K562 (cell line): ENCODE measurements around the gene LCN12. TPM values are rescaled to one million over a fixed set of nuclear protein-coding genes. Genes with fewer than 3 reads are reported as not detected.

Experiments
- ATAC-seq: fragments of 200-7000 bp; cut with Tn5 transposase; 3 replicates; pipeline ENCODE4 v1.9.1; 2020; ENCODE audit warnings: moderate library complexity
- BruUV-seq: library from RNA; stranded (reverse); fragments of 400-500 nt; replicated peaks from 2 replicates; lab custom pipeline; 2021; lab: Mats Ljungman, UMichigan
- CTCF ChIA-PET: fragments of 300-600 bp; formaldehyde crosslinking; extraction: SDS; loops from one replicate; lab custom pipeline; 2021; ENCODE audit warnings: low intra/inter-chr PET ratio; lab: Yijun Ruan, JAX
- POLR2A ChIA-PET: fragments of 300-600, 350-650 bp; sonication (Branson Sonifier 250); formaldehyde crosslinking; extraction: SDS; loops from one replicate; lab custom pipeline; 2021; ENCODE audit warnings: antibody characterized with exemption, inconsistent platforms; lab: Yijun Ruan, JAX
- DNase-seq, 4 experiments: peaks; one replicate each; pipeline versions ENCODE4 v3.0.0 to v3.0.0-alpha.2; 2011 to 2018; ENCODE audit warnings: low spot score in 3 of 4, mixed read lengths in 3 of 4; ENCODE audit errors: extremely low read depth in 1 of 4
- FAIRE-seq: peaks from 2 replicates; lab custom pipeline; 2011; peaks lifted over from hg19 to GRCh38; lab: Jason Lieb, UNC
- H2AFZ ChIP-seq: 2 replicates; pipeline ENCODE4 v1.6.0; 2011; ENCODE audit warnings: low read depth, low read length, control low read depth, inconsistent platforms
- H3K27ac ChIP-seq: fragments of 200-600 bp; 3 replicates; pipeline ENCODE4 v1.8.0; 2011; ENCODE audit warnings: low read depth, mild to moderate bottlenecking, control low read depth, inconsistent platforms, low read length, moderate library complexity, mixed read lengths; ENCODE audit errors: extremely low read depth
- H3K27me3 ChIP-seq, 2 experiments: fragments of 300-600 bp in 1 of 2; 2 replicates in 1 of 2; 3 replicates in 1 of 2; pipeline versions ENCODE4 v1.6.0 to v1.8.0; 2011; ENCODE audit warnings: inconsistent platforms in 2 of 2, low read length in 2 of 2, mild to moderate bottlenecking in 1 of 2, mixed read lengths in 1 of 2, moderate library complexity in 1 of 2; ENCODE audit not compliant: control insufficient read depth in 2 of 2, insufficient read depth in 2 of 2
- H3K36me3 ChIP-seq: fragments of 300-600 bp; 3 replicates; pipeline ENCODE4 v1.8.0; 2011; ENCODE audit warnings: mild to moderate bottlenecking, low read length, inconsistent platforms; ENCODE audit not compliant: control insufficient read depth, insufficient read depth
- H3K4me1 ChIP-seq, 2 experiments: fragments of 200-600 bp in 1 of 2; replicated peaks in 1 of 2; 2 replicates in 1 of 2; 3 replicates in 1 of 2; pipeline versions ENCODE4 v1.5.1 to v1.8.0; 2011; ENCODE audit warnings: inconsistent platforms in 2 of 2, low read length in 2 of 2, mild to moderate bottlenecking in 1 of 2, mixed read lengths in 1 of 2, moderate library complexity in 1 of 2; ENCODE audit not compliant: control insufficient read depth in 2 of 2, insufficient read depth in 2 of 2
- H3K4me2 ChIP-seq: 2 replicates; pipeline ENCODE4 v1.6.1; 2011; ENCODE audit warnings: low read length, control low read depth, inconsistent platforms, mixed read lengths; ENCODE audit not compliant: insufficient read depth
- H3K4me3 ChIP-seq: fragments of 200-600 bp; sonication (generic), shearing (Covaris generic); 2 replicates; pipeline ENCODE4 v1.5.1; 2016; ENCODE audit warnings: control low read depth, inconsistent platforms
- H3K79me2 ChIP-seq: fragments of 200-600 bp; 3 replicates; pipeline ENCODE4 v1.8.0; 2011; ENCODE audit warnings: low read length, inconsistent platforms; ENCODE audit not compliant: control insufficient read depth, insufficient read depth
- H3K9ac ChIP-seq, 2 experiments: 2 replicates each; pipeline versions ENCODE4 v1.6.0 to v1.6.1; 2011; ENCODE audit warnings: low read depth in 2 of 2, low read length in 2 of 2, control low read depth in 1 of 2, inconsistent platforms in 1 of 2, mild to moderate bottlenecking in 1 of 2, mixed read lengths in 1 of 2; ENCODE audit not compliant: insufficient read depth in 1 of 2
- H3K9me1 ChIP-seq: one replicate; pipeline ENCODE4 v1.6.0; 2011; ENCODE audit warnings: inconsistent platforms, mild to moderate bottlenecking, low read length, moderate library complexity; ENCODE audit not compliant: control insufficient read depth, insufficient read depth
- H3K9me3 ChIP-seq: replicated peaks from 2 replicates; pipeline ENCODE4 v1.5.1; 2011; ENCODE audit warnings: low read depth, low read length, inconsistent platforms; ENCODE audit not compliant: control insufficient read depth, insufficient read depth
- H4K20me1 ChIP-seq: replicated peaks from 2 replicates; pipeline ENCODE4 v1.6.1; 2011; ENCODE audit warnings: low read length, inconsistent platforms, mixed read lengths; ENCODE audit not compliant: control insufficient read depth, insufficient read depth
- ASH1L ChIP-seq: fragments of 450-650 bp; IDR thresholded peaks from 2 replicates; pipeline ENCODE4 v1.6.1; 2018; ENCODE audit warnings: borderline replicate concordance, mild to moderate bottlenecking, low read depth; ENCODE audit not compliant: partially characterized antibody
- ATF4 ChIP-seq: fragments of 450-650 bp; formaldehyde crosslinking; IDR thresholded peaks from 2 replicates; pipeline ENCODE4 v1.4.0; 2022; ENCODE audit warnings: mild to moderate bottlenecking, moderate library complexity
- BRF1 ChIP-seq: IDR thresholded peaks from 3 replicates; pipeline ENCODE4 v1.6.1; 2011; ENCODE audit warnings: borderline replicate concordance, mild to moderate bottlenecking; ENCODE audit not compliant: insufficient read length; ENCODE audit errors: extremely low read depth
- FOXM1 ChIP-seq, 2 experiments: fragments of 450-650 bp in 1 of 2; sonication (generic) in 1 of 2; formaldehyde crosslinking in 1 of 2; IDR thresholded peaks; 2 replicates each; pipeline versions ENCODE4 v1.6.1 to v1.9.0; 2017 to 2022; ENCODE audit warnings: low read depth in 2 of 2, mild to moderate bottlenecking in 2 of 2, missing genetic modification reagents in 1 of 2, moderate library complexity in 1 of 2
- FOXP4 ChIP-seq: sonication (generic); formaldehyde crosslinking; IDR thresholded peaks from 2 replicates; pipeline ENCODE4 v1.8.0; 2022; ENCODE audit warnings: mild to moderate bottlenecking, missing genetic modification reagents, borderline replicate concordance
- MCM3 ChIP-seq: fragments of 450-650 bp; IDR thresholded peaks from 2 replicates; pipeline ENCODE4 v1.6.1; 2016
- MIER1 ChIP-seq: fragments of 450-650 bp; IDR thresholded peaks from 2 replicates; pipeline ENCODE4 v1.6.1; 2016; ENCODE audit warnings: antibody characterized with exemption, mild to moderate bottlenecking, low read depth
- OTX1 ChIP-seq: fragments of 450-650 bp; formaldehyde crosslinking; IDR thresholded peaks from 2 replicates; pipeline ENCODE4 v1.4.0; 2022; ENCODE audit warnings: mild to moderate bottlenecking
- POLR2B ChIP-seq: fragments of 450-650 bp; IDR thresholded peaks from 2 replicates; pipeline ENCODE4 v1.6.1; 2018; ENCODE audit warnings: low read depth; ENCODE audit not compliant: partially characterized antibody
- RBM17 ChIP-seq: fragments of 200-400 bp; formaldehyde crosslinking; IDR thresholded peaks from 2 replicates; pipeline ENCODE4 v1.6.1; 2017; ENCODE audit warnings: low read depth, mild to moderate bottlenecking, low read length, borderline replicate concordance
- RFX1 ChIP-seq: fragments of 450-650 bp; IDR thresholded peaks from 2 replicates; pipeline ENCODE4 v1.6.1; 2016; ENCODE audit warnings: mild to moderate bottlenecking, moderate library complexity
- TRIM24 ChIP-seq, 2 experiments: fragments of 450-650 bp; IDR thresholded peaks; 2 replicates each; pipeline ENCODE4 v1.6.1; 2016
- TSC22D4 ChIP-seq: fragments of 450-650 bp; IDR thresholded peaks from 2 replicates; pipeline ENCODE4 v1.6.1; 2016; ENCODE audit warnings: missing genetic modification characterization, missing biosample characterization, control low read depth
- YBX1 ChIP-seq: fragments of 450-650 bp; IDR thresholded peaks from 2 replicates; pipeline ENCODE4 v1.7.1; 2016; ENCODE audit warnings: mild to moderate bottlenecking
- ZBTB26 ChIP-seq: fragments of 450-650 bp; formaldehyde crosslinking; IDR thresholded peaks from 2 replicates; pipeline ENCODE4 v1.4.0; 2022; ENCODE audit warnings: missing genetic modification characterization
- ZNF165 ChIP-seq: fragments of 250-450 bp; sonication (Bioruptor Pico); IDR thresholded peaks from 2 replicates; pipeline ENCODE4 v1.4.0; 2020; ENCODE audit warnings: borderline replicate concordance
- WGBS: fragments of 100-300 bp; shearing (Covaris generic); methylation state at CpG from one replicate; pipeline ENCODE4 v1.1.6; 2016; ENCODE audit warnings: low coverage, mixed read lengths; ENCODE audit not compliant: insufficient coverage; ENCODE audit errors: missing lambda C conversion rate; 5-methylcytosine and 5-hydroxymethylcytosine counted together
- in situ Hi-C: fragments of 300-500 bp; cut with MboI; formaldehyde crosslinking; loops from 4 replicates; pipeline ENCODE4 v1.15.0; 2018; ENCODE audit warnings: inconsistent platforms, mixed read lengths
- intact Hi-C: fragments of 100-400 bp; cut with micrococcal nuclease; formaldehyde crosslinking; loops from 2 replicates; pipeline ENCODE4 v1.14.2; 2022
- polyA plus RNA-seq, 8 experiments: library from polyadenylated mRNA; depleted of rRNA in 4 of 8; stranded (reverse) in 5 of 8; unstranded in 3 of 8; fragments of >200 nt; fragmentation: Nextera tagmentation in 2 of 8; fragmentation: Illumina TruSeq in 1 of 8; extraction: Ambion mirVana in 2 of 8; extraction: Trizol in 1 of 8; gene quantifications; 2 replicates each; pipeline versions ENCODE4 v1.2.1 to v1.2.3, GENCODE V29; 2011 to 2014; ENCODE audit warnings: inconsistent platforms in 1 of 8, missing spikeins in 1 of 8
- total RNA-seq, 7 experiments: library from RNA; depleted of rRNA in 6 of 7; stranded (reverse); fragments of >200 nt in 6 of 7; fragmentation: Illumina TruSeq in 2 of 7; extraction: Trizol in 2 of 7; gene quantifications; 2 replicates each; pipeline versions ENCODE4 v1.2.1 to v1.2.3, GENCODE V29; 2011 to 2021; ENCODE audit warnings: low replicate concordance in 1 of 7

The LCN12 gene
- total and polyA plus RNA-seq, 9 of the 15 experiments (the other 6 are each of a cell fraction or from before 2014, with no cell fraction given) = 0.05 TPM; not detected in 8

GRCh38 chr9:136983167-136983566 is 31.1 kb downstream of the LCN12 start (continued):
- TF ChIP-seq FOXM1 (IDR thresholded peaks at IDR 0.05; ENCODE audit: low read depth) = no peak
- TF ChIP-seq FOXM1 (CRISPR knock-in tag; IDR thresholded peaks at IDR 0.05; ENCODE audit: low read depth) = no peak
- no peak for TF ChIP-seq TRIM24 (IDR thresholded peaks at IDR 0.05)
- no peak for TF ChIP-seq BRF1
- TF ChIP-seq RFX1 = no peak
- no peak for TF ChIP-seq YBX1
- no peak for TF ChIP-seq FOXP4 (CRISPR knock-in tag)

- no peaks in the 10 kb centered on the region for H3K9me1 ChIP-seq
- no peaks in the 10 kb centered on the region for H3K36me3 ChIP-seq
- H3K4me1 ChIP-seq = peaks cover 9 to 69% of the 10 kb centered on the region in 2 experiments; a peak in 4 of 5 replicates
- peak overlapping the region in 1 of 2 experiments; percentile 64; a peak in 2 of 4 replicates for H3K9ac ChIP-seq
- no peak for ATAC-seq
- 54% methylated on average over 11 of the region's 11 CpGs for WGBS
- no TSS peak for BruUV-seq
- H2AFZ ChIP-seq = no peak overlapping the region
- in situ Hi-C loops (no loop called here), intact Hi-C loops (no loop called here)
- no peaks in the 10 kb centered on the region for H3K9me3 ChIP-seq
- no peak overlapping the region for H3K4me3 ChIP-seq
- no peak overlapping the region for H3K27ac ChIP-seq
- H3K79me2 ChIP-seq = no peaks in the 10 kb centered on the region
- H3K4me2 ChIP-seq = no peak overlapping the region
- ChIA-PET POLR2A (no interaction called here), CTCF (no interaction called here)
- DNase-seq = no peak
- peak; percentile 65 for FAIRE-seq
- no peaks in the 10 kb centered on the region for H4K20me1 ChIP-seq
- H3K27me3 ChIP-seq = no peaks in the 10 kb centered on the region
- peak; percentile 74; the same call in 1 of the 2 replicates for TF ChIP-seq MCM3
- no peak for TF ChIP-seq ZNF165
- TF ChIP-seq POLR2B = peak; percentile 36
- no peak for TF ChIP-seq RBM17
- no peak for TF ChIP-seq MIER1
- peak; percentile 54; the same call in 1 of the 2 replicates for TF ChIP-seq OTX1 (CRISPR knock-in tag)
- no peak for TF ChIP-seq ASH1L
- peak; percentile 85; the same call in 1 of the 2 replicates for TF ChIP-seq ZBTB26 (CRISPR knock-in tag)
- TF ChIP-seq ATF4 (CRISPR knock-in tag) = no peak
- TF ChIP-seq TSC22D4 (tag) = 0 out of 2 replicates have a peak, but pooled peaks have one; percentile 81
Measured at GRCh38 chr9:136983656-136984314, 31.7 kb downstream of the LCN12 start.
